GM12878 (cell line): Measurements from ENCODE around the gene PHC2. TPM values are rescaled to one million over a fixed set of nuclear protein-coding genes. Genes with fewer than 3 reads are reported as not detected.

Experiments used
- ATAC-seq: fragments of 200-7000 bp; cut with Tn5 transposase; 3 replicates; pipeline ENCODE4 v1.9.1; 2020; ENCODE audit warnings: mild to moderate bottlenecking, moderate library complexity
- BruUV-seq: library from RNA; stranded (reverse); fragments of 400-500 nt; replicated peaks from 2 replicates; lab custom pipeline; 2021; lab: Mats Ljungman, UMichigan
- CTCF ChIA-PET: fragments of 300-600 bp; sonication (Branson Sonifier 250); formaldehyde crosslinking; extraction: SDS; loops from one replicate; lab custom pipeline; 2021; ENCODE audit warnings: inconsistent platforms; lab: Yijun Ruan, JAX
- POLR2A ChIA-PET: fragments of 350-600 bp; formaldehyde crosslinking; extraction: SDS; loops from one replicate; lab custom pipeline; 2021; ENCODE audit warnings: inconsistent platforms; lab: Charles Lee
- RAD21 ChIA-PET: fragments of 300-600 bp; sonication (Branson Sonifier 250); formaldehyde crosslinking; loops from one replicate; lab custom pipeline; 2023; ENCODE audit warnings: antibody characterized with exemption; ENCODE audit not compliant: unreplicated experiment; lab: Charles Lee
- SMC1A ChIA-PET: fragments of 300-600 bp; sonication (Branson Sonifier 250); formaldehyde crosslinking; loops from one replicate; lab custom pipeline; 2023; ENCODE audit not compliant: unreplicated experiment, uncharacterized antibody; lab: Charles Lee
- DNase-seq: peaks from one replicate; pipeline ENCODE4 v3.0.0-alpha.2; 2011; ENCODE audit warnings: low read depth, low spot score
- FAIRE-seq: peaks from 3 replicates; lab custom pipeline; 2011; peaks lifted over from hg19 to GRCh38; lab: Jason Lieb, UNC
- H2AFZ ChIP-seq: 2 replicates; pipeline ENCODE4 v1.6.0; 2011; ENCODE audit warnings: low read depth, low read length, control low read depth; ENCODE audit not compliant: control insufficient read depth
- H3K27ac ChIP-seq: 2 replicates; pipeline ENCODE4 v1.5.1; 2011; ENCODE audit warnings: control low read depth; ENCODE audit not compliant: control insufficient read depth, insufficient read depth
- H3K27me3 ChIP-seq, 2 experiments: replicated peaks in 1 of 2; 2 replicates each; pipeline versions ENCODE4 v1.6.0 to v1.6.1; 2011; ENCODE audit warnings: low read length in 1 of 2; ENCODE audit not compliant: control insufficient read depth in 2 of 2, insufficient read depth in 2 of 2
- H3K36me3 ChIP-seq, 2 experiments: 2 replicates each; pipeline ENCODE4 v1.5.1; 2011; ENCODE audit warnings: low read length in 1 of 2; ENCODE audit not compliant: control insufficient read depth in 2 of 2, insufficient read depth in 2 of 2
- H3K4me1 ChIP-seq: 2 replicates; pipeline ENCODE4 v1.6.1; 2011; ENCODE audit warnings: mild to moderate bottlenecking, low read length, moderate library complexity, mixed read lengths; ENCODE audit not compliant: control insufficient read depth, insufficient read depth
- H3K4me2 ChIP-seq: 2 replicates; pipeline ENCODE4 v1.6.0; 2011; ENCODE audit warnings: control low read depth; ENCODE audit not compliant: control insufficient read depth, insufficient read depth
- H3K4me3 ChIP-seq: fragments of 200-600 bp; sonication (generic); 2 replicates; pipeline ENCODE4 v1.5.1; 2016
- H3K79me2 ChIP-seq: 2 replicates; pipeline ENCODE4 v1.6.0; 2011; ENCODE audit warnings: low read length; ENCODE audit not compliant: control insufficient read depth, insufficient read depth
- H3K9ac ChIP-seq: 2 replicates; pipeline ENCODE4 v1.8.0; 2011; ENCODE audit warnings: low read length, control low read depth, mixed read lengths; ENCODE audit not compliant: control insufficient read depth, insufficient read depth
- H3K9me3 ChIP-seq: replicated peaks from 3 replicates; pipeline ENCODE4 v1.5.1; 2011; ENCODE audit warnings: mild to moderate bottlenecking, low read length; ENCODE audit not compliant: control insufficient read depth, insufficient read depth
- H4K20me1 ChIP-seq: 2 replicates; pipeline ENCODE4 v1.6.0; 2011; ENCODE audit not compliant: control insufficient read depth, insufficient read depth
- BACH1 ChIP-seq: fragments of 450-650 bp; IDR thresholded peaks from 2 replicates; pipeline ENCODE4 v1.6.1; 2017; ENCODE audit warnings: mild to moderate bottlenecking, borderline replicate concordance
- FOXM1 ChIP-seq: IDR thresholded peaks from 2 replicates; pipeline ENCODE4 v1.6.1; 2012; ENCODE audit warnings: low read depth, mild to moderate bottlenecking, inconsistent platforms, low read length, moderate library complexity
- GATAD2B ChIP-seq: fragments of 450-650 bp; conservative IDR thresholded peaks from 2 replicates; pipeline ENCODE4 v1.6.1; 2017; ENCODE audit warnings: low read depth, mild to moderate bottlenecking, moderate library complexity
- LARP7 ChIP-seq: fragments of 450-650 bp; IDR thresholded peaks from 2 replicates; pipeline ENCODE4 v1.6.1; 2017; ENCODE audit warnings: mild to moderate bottlenecking
- MXI1 ChIP-seq: fragments of 150-350 bp; IDR thresholded peaks from 2 replicates; pipeline ENCODE4 v1.6.1; 2011; ENCODE audit warnings: low read depth, mild to moderate bottlenecking, inconsistent platforms, low read length, improper control_type of control experiment
- NBN ChIP-seq: fragments of 450-650 bp; IDR thresholded peaks from 2 replicates; pipeline ENCODE4 v1.6.1; 2016
- NFIC ChIP-seq: IDR thresholded peaks from 2 replicates; pipeline ENCODE4 v1.6.1; 2012; ENCODE audit warnings: low read depth, mild to moderate bottlenecking, inconsistent platforms, low read length, moderate library complexity
- NFXL1 ChIP-seq: fragments of 450-650 bp; IDR thresholded peaks from 2 replicates; pipeline ENCODE4 v1.6.1; 2017; ENCODE audit warnings: antibody characterized with exemption, mild to moderate bottlenecking, borderline replicate concordance
- NR2C1 ChIP-seq: fragments of 450-650 bp; IDR thresholded peaks from 2 replicates; pipeline ENCODE4 v1.6.1; 2017; ENCODE audit warnings: antibody characterized with exemption, mild to moderate bottlenecking, moderate library complexity
- NR2C2 ChIP-seq: IDR thresholded peaks from 2 replicates; pipeline ENCODE4 v1.6.1; 2011; ENCODE audit warnings: borderline replicate concordance, low read depth; ENCODE audit not compliant: control insufficient read depth, insufficient read length
- NR2F1 ChIP-seq: fragments of 450-650 bp; conservative IDR thresholded peaks from 2 replicates; pipeline ENCODE4 v1.6.1; 2017; ENCODE audit warnings: mild to moderate bottlenecking
- POLR2AphosphoS5 ChIP-seq: IDR thresholded peaks from 2 replicates; pipeline ENCODE4 v1.6.1; 2011; ENCODE audit warnings: mild to moderate bottlenecking, low read length, inconsistent platforms
- SMAD1 ChIP-seq: fragments of 450-650 bp; IDR thresholded peaks from 2 replicates; pipeline ENCODE4 v1.6.1; 2018; ENCODE audit warnings: mild to moderate bottlenecking, low read depth; ENCODE audit not compliant: partially characterized antibody
- SREBF1 ChIP-seq: IDR thresholded peaks from 2 replicates; pipeline ENCODE4 v1.6.1; 2012; ENCODE audit warnings: mild to moderate bottlenecking, low read length
- YY1 ChIP-seq: IDR thresholded peaks from 2 replicates; pipeline ENCODE4 v1.6.1; 2011; ENCODE audit warnings: low read depth, mild to moderate bottlenecking, low read length
- ZNF622 ChIP-seq: fragments of 450-650 bp; IDR thresholded peaks from 2 replicates; pipeline ENCODE4 v1.6.1; 2017; ENCODE audit warnings: mild to moderate bottlenecking, inconsistent platforms
- ZZZ3 ChIP-seq: IDR thresholded peaks from 2 replicates; pipeline ENCODE4 v1.6.1; 2011; ENCODE audit warnings: low read depth; ENCODE audit not compliant: control insufficient read depth, insufficient read length
- WGBS: methylation state at CpG from one replicate; pipeline ENCODE4 v1.1.6; 2016; ENCODE audit warnings: low lambda C conversion rate; ENCODE audit not compliant: insufficient replicate concordance, insufficient coverage; ENCODE audit errors: missing lambda C conversion rate; 5-methylcytosine and 5-hydroxymethylcytosine counted together
- in situ Hi-C: fragments of 300-500 bp; cut with MboI; formaldehyde crosslinking; loops from 9 replicates; pipeline ENCODE4 v1.14.3; 2018; ENCODE audit warnings: mixed read lengths
- intact Hi-C: fragments of 100-400 bp; cut with micrococcal nuclease; formaldehyde crosslinking; loops from one replicate; pipeline ENCODE4 v1.14.2; 2022; ENCODE audit not compliant: unreplicated experiment
- polyA plus RNA-seq, 11 experiments: library from polyadenylated mRNA; depleted of rRNA in 4 of 11; unstranded in 6 of 11; stranded (reverse) in 5 of 11; fragments of >200 nt; fragmentation: Nextera tagmentation in 4 of 11; fragmentation: Illumina TruSeq in 1 of 11; extraction: Ambion mirVana in 4 of 11; extraction: Trizol in 1 of 11; gene quantifications; 1 replicate in 1 of 11; 2 replicates in 10 of 11; pipeline versions ENCODE4 v1.2.1 to v1.2.3, GENCODE V29; 2011 to 2016; ENCODE audit warnings: inconsistent platforms in 2 of 11, missing spikeins in 2 of 11, low read depth in 1 of 11
- total RNA-seq, 4 experiments: library from RNA; depleted of rRNA in 3 of 4; stranded (reverse); fragments of >200 nt in 3 of 4; fragmentation: Illumina TruSeq in 1 of 4; extraction: Trizol in 1 of 4; gene quantifications; 2 replicates each; pipeline versions ENCODE4 v1.2.1 to v1.2.3, GENCODE V29; 2013 to 2021
- TF ChIP-seq, protein P1 (sequence below): IDR thresholded peaks from 2 replicates; pipeline ENCODE4 v1.6.1; 2011; ENCODE audit warnings: low read depth, mild to moderate bottlenecking, low read length, moderate library complexity, borderline replicate concordance; ENCODE audit errors: extremely low read depth
- TF ChIP-seq, protein P2 (sequence below): IDR thresholded peaks from 2 replicates; pipeline ENCODE4 v1.6.1; 2012; ENCODE audit warnings: mild to moderate bottlenecking, low read depth, low read length
- TF ChIP-seq, protein P3 (sequence below): fragments of 150-350 bp; IDR thresholded peaks from 2 replicates; pipeline ENCODE4 v1.6.1; 2014; ENCODE audit warnings: mild to moderate bottlenecking, low read depth, low read length

PHC2 gene
- total and polyA plus RNA-seq, 10 of the 15 experiments (the other 5 are each of a cell fraction or from before 2014, with no cell fraction given), result 2.0 to 35.9 (median 16.4) TPM

DNA sequence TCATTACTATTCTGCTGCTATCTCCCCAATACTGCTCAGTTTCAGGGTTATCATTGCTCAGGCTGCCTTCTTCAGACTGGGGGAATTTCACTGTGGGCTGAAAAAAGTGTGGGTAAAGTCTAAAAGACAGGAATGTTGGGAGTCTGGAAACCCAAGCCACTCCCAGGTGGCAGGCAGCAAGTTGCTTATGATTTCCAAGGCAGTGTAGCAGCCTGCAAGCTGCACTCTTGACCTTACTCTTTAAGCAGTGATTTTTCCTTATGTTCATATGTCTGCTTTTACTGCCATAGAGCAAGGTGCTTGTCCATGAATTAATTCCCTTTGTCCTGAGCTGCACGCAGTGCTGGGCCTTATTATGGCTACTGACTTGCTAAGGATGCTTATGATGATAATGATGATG is 53.1 kb downstream of the PHC2 start (continued):
- TF ChIP-seq, protein P1, sequence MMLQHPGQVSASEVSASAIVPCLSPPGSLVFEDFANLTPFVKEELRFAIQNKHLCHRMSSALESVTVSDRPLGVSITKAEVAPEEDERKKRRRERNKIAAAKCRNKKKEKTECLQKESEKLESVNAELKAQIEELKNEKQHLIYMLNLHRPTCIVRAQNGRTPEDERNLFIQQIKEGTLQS, result no peak
- no peak for TF ChIP-seq NFXL1

DNA sequence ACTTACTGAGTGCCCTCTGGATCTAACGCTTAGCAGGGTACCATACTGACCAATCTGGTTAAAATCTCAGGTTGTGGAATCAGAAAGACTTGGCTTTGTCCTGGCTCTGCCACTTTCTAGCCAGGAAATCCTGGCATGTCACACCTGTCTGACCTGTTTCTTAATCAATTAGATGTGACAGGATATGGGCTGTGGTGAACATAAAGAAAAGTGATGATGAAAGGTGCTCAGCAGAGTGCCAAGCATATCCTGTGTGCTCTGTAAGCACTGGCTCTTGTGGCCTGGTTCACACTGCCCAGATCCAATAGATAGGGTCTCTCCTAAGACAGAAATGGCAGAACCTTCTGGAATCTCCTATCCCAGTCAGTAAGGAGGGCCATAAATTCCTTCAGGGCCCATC is 53.9 kb downstream of the PHC2 start:
- in situ Hi-C loops, result no loop called here
- Histone ChIP-seq H3K4me2 (no peak overlapping the region), H3K4me1 (peaks cover 9% of the 10 kb centered on the region), H3K36me3 (no peaks in the 10 kb centered on the region), H3K27me3 (no peaks in the 10 kb centered on the region), H3K9me3 (no peaks in the 10 kb centered on the region)
- RAD21 ChIA-PET, result no interaction called here
- DNase-seq, result no peak
- CTCF ChIA-PET, result no interaction called here
- POLR2A ChIA-PET, result no interaction called here
- TF ChIP-seq NR2C1, result no peak
- TF ChIP-seq, protein P2, sequence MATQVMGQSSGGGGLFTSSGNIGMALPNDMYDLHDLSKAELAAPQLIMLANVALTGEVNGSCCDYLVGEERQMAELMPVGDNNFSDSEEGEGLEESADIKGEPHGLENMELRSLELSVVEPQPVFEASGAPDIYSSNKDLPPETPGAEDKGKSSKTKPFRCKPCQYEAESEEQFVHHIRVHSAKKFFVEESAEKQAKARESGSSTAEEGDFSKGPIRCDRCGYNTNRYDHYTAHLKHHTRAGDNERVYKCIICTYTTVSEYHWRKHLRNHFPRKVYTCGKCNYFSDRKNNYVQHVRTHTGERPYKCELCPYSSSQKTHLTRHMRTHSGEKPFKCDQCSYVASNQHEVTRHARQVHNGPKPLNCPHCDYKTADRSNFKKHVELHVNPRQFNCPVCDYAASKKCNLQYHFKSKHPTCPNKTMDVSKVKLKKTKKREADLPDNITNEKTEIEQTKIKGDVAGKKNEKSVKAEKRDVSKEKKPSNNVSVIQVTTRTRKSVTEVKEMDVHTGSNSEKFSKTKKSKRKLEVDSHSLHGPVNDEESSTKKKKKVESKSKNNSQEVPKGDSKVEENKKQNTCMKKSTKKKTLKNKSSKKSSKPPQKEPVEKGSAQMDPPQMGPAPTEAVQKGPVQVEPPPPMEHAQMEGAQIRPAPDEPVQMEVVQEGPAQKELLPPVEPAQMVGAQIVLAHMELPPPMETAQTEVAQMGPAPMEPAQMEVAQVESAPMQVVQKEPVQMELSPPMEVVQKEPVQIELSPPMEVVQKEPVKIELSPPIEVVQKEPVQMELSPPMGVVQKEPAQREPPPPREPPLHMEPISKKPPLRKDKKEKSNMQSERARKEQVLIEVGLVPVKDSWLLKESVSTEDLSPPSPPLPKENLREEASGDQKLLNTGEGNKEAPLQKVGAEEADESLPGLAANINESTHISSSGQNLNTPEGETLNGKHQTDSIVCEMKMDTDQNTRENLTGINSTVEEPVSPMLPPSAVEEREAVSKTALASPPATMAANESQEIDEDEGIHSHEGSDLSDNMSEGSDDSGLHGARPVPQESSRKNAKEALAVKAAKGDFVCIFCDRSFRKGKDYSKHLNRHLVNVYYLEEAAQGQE, result no peak
- TF ChIP-seq FOXM1, result no peak
- TF ChIP-seq SMAD1, result no peak
- no peak for TF ChIP-seq YY1
- TF ChIP-seq, protein P3, sequence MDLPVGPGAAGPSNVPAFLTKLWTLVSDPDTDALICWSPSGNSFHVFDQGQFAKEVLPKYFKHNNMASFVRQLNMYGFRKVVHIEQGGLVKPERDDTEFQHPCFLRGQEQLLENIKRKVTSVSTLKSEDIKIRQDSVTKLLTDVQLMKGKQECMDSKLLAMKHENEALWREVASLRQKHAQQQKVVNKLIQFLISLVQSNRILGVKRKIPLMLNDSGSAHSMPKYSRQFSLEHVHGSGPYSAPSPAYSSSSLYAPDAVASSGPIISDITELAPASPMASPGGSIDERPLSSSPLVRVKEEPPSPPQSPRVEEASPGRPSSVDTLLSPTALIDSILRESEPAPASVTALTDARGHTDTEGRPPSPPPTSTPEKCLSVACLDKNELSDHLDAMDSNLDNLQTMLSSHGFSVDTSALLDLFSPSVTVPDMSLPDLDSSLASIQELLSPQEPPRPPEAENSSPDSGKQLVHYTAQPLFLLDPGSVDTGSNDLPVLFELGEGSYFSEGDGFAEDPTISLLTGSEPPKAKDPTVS, result no peak
- no peak for TF ChIP-seq ZNF622
- no peak for TF ChIP-seq LARP7
- TF ChIP-seq NR2F1, result no peak
- no peak for TF ChIP-seq NR2C2
- TF ChIP-seq GATAD2B, result no peak
- TF ChIP-seq NFIC, result no peak
- no peak for TF ChIP-seq NBN
- TF ChIP-seq ZZZ3, result no peak
- TF ChIP-seq BACH1, result no peak
- TF ChIP-seq POLR2AphosphoS5, result no peak
- no peak for TF ChIP-seq MXI1
- no peak for TF ChIP-seq SREBF1
- TF ChIP-seq, all 136 proteins: peak for 0
- intact Hi-C loops, result loop anchor here (5.0 kb wide), 1 partner anchor 235 kb away; no protein-coding TSS in a partner anchor
- no peaks in the 10 kb centered on the region for H4K20me1 ChIP-seq
- no peak for ATAC-seq
- H3K79me2 ChIP-seq, result no peaks in the 10 kb centered on the region
- H2AFZ ChIP-seq, result no peak overlapping the region
- H3K4me3 ChIP-seq, result no peak overlapping the region
- no peak overlapping the region for H3K27ac ChIP-seq
- no TSS peak for BruUV-seq
- H3K9ac ChIP-seq, result no peak overlapping the region
- no peak for FAIRE-seq
- SMC1A ChIA-PET, result interaction anchor here (1.0 to 1.2 kb wide), 2 partner anchors 15 to 94 kb away, joined by 4 read pairs; no protein-coding TSS in a partner anchor
- WGBS, result 50% methylated on average over 1 of the region's 1 CpG
